Measurements from ENCODE around the gene AK3.
A peak's percentile ranks its signal among the peaks of the same experiment; 100 is the strongest.
"Not testable (repeated sequence)": the region's sequence is repeated elsewhere in the genome, so short reads cannot be mapped to it uniquely, and the experiment has no call there.

The AK3 gene

GRCh38 chr9:4665357-4665756 lies 75.6 kb downstream of the AK3 start:
- DNase-seq (ENCODE audit: low spot score) = no peak

GRCh38 chr9:4663956-4664355 lies 77.0 kb downstream of the AK3 start:
- no peak for DNase-seq (ENCODE audit: low spot score)

GRCh38 chr9:4662989-4663792 lies 77.8 kb downstream of the AK3 start:
- DNase-seq (ENCODE audit: low spot score) = no peak

GRCh38 chr9:4662108-4662988 lies 78.7 kb downstream of the AK3 start, which contains the start of gene PLPP6:
TSS of gene PLPP6 (plus strand) at chr9:4662294. CDS start at chr9:4662376, 82 bp downstream.
- DNase-seq (ENCODE audit: low spot score) = peak; percentile 83

GRCh38 chr9:4661611-4662010 lies 79.4 kb downstream of the AK3 start:
- DNase-seq (ENCODE audit: low spot score) = no peak

GRCh38 chr9:4661165-4661564 lies 79.8 kb downstream of the AK3 start:
- no peak for DNase-seq (ENCODE audit: low spot score)

- DNase-seq (ENCODE audit: low spot score) = not testable (repeated sequence)
These were observed 80.3 kb downstream of the AK3 start for GRCh38 chr9:4660665-4661064.

Measured in germinal center (tissue), 1 donor.